GM18498 (cell line): Measurements from ENCODE around the gene RASGRF1.
"Not testable (repeated sequence)": the region's sequence is repeated elsewhere in the genome, so short reads cannot be mapped to it uniquely, and the experiment has no call there.

Source experiments
- ATAC-seq: cut with Tn5 transposase; IDR thresholded peaks from one replicate; pipeline ENCODE4 v1.9.1; 2021; ENCODE audit warnings: mild to moderate bottlenecking, moderate library complexity; ENCODE audit not compliant: unreplicated experiment

RASGRF1 gene, protein sequence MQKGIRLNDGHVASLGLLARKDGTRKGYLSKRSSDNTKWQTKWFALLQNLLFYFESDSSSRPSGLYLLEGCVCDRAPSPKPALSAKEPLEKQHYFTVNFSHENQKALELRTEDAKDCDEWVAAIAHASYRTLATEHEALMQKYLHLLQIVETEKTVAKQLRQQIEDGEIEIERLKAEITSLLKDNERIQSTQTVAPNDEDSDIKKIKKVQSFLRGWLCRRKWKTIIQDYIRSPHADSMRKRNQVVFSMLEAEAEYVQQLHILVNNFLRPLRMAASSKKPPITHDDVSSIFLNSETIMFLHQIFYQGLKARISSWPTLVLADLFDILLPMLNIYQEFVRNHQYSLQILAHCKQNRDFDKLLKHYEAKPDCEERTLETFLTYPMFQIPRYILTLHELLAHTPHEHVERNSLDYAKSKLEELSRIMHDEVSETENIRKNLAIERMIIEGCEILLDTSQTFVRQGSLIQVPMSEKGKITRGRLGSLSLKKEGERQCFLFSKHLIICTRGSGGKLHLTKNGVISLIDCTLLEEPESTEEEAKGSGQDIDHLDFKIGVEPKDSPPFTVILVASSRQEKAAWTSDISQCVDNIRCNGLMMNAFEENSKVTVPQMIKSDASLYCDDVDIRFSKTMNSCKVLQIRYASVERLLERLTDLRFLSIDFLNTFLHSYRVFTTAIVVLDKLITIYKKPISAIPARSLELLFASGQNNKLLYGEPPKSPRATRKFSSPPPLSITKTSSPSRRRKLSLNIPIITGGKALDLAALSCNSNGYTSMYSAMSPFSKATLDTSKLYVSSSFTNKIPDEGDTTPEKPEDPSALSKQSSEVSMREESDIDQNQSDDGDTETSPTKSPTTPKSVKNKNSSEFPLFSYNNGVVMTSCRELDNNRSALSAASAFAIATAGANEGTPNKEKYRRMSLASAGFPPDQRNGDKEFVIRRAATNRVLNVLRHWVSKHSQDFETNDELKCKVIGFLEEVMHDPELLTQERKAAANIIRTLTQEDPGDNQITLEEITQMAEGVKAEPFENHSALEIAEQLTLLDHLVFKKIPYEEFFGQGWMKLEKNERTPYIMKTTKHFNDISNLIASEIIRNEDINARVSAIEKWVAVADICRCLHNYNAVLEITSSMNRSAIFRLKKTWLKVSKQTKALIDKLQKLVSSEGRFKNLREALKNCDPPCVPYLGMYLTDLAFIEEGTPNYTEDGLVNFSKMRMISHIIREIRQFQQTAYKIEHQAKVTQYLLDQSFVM (N-terminal part only)

DNA sequence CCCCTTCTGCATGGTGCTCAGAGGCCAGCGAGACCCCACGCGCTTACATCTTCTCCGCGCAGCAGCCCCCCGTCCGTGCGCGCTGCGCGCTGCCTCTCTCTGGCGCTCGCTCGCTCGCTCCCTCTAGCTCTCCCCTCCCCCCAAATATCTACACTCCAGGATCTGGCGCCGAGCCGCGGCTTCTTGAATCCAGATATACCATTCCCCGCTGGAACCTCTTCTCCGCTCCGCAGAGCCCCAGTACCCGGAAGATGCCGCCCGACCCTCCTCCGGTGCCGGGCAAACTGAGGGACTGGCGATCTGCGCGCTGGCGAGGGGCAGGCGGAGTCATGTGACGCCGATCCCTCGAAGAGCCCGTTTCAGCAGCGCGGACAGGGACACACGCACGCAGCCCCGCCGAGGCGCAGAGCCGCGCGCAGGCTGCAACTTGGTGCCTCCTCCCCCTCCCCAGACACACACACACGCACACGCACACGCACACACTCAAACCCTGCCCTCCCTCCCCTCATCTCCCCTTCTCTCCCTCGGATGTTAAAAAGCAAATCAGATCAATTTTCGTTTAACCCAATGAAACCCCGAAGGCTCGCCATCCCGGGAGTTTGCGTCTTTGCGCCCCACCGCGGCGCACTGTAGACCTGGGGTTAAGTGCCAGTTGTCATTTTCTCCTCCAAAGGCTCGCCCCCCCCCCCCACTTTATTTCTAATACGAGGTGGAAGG lies at the start of gene RASGRF1:
Gene RASGRF1, minus strand, starts transcription at position 294 of the 717 bp plus-strand sequence. Its CDS starts 282 bp downstream, at position 12.
- no peak for ATAC-seq

DNA sequence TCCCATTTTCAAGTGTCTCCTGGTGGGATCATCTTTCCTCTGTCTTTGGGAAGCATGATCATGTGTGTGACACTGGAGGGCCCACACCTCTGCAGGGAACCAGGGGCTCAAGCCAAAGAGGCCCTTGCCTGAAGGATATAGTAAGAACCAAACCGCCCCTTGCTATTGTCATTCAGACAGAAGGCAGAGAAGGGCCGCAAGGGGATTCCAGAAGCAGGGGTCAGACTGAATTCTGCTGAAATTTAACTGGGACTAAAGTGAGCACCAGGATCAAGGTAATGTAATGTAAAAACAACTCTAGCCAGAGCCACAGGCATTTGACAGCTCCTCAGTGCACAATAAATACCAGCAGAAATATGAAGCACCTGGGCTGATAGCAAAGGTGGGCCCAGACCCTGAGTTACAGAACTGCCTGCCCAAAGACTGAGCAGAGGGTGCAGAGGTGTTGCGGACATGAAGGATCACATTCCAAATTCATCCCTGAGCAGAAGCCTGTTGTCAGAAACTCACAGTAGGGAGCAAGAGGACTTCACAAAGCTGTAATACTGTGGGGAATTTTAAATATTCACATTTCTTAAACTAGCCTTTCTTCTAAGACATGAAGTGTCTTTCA lies 46.0 kb upstream of the RASGRF1 start:
- no peak for ATAC-seq

DNA sequence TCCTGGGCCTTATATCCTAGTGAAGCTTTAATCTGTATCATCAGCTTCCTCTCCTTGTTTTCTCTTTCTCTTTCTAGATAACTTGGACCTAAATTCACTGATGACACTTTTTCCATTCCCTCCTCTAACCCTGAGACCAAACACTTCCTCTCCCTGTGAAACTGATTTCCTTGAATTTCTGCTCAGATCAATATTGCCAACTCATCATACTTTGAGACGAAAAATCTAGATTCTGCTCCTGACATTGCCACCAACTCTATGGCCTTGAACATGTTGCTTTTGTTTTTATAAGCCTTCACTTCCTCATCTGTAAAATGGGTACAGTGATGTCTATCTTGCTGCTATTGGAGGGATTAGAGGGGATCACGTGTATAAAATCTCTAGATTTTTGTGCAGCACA lies 42.7 kb upstream of the RASGRF1 start:
- no peak for ATAC-seq

DNA sequence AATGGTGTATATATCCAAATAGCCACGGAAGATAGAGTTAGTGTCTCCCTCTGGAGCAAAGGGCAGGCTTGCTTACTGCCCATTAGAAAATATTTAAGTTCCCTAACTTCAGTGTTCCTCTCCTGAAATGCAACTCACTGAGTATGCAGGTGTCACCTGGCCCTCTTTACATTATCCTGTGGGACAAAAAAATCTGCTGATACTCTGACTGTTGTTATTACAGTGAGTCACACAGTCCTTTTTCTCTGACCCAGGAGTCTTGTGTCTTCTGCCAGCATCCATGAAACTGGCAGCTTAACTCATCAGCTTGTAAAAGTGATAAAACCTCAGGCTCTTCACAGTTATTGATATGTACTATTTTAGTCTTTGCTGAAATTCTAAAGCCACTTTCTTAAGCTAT lies 42.2 kb upstream of the RASGRF1 start:
- ATAC-seq = no peak

DNA sequence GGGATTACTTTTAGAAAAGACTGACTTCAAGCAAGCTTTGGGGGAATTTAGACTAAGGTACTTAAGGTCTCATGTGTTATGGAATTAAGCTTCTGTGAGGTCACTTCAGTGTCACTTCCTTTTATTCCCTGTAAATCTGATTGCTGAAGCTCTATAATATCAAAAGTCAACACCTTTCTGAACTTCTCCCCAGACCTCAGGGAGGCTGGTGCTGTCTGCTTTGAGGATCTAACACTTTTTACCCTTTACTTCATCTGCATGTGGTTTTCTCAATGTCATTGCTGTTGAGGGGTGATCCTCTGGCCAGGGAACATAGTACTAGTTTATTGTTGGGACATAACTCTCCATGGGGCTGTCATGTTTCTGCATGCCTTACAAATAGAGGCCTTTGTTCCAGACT lies 41.8 kb upstream of the RASGRF1 start:
- ATAC-seq = no peak

DNA sequence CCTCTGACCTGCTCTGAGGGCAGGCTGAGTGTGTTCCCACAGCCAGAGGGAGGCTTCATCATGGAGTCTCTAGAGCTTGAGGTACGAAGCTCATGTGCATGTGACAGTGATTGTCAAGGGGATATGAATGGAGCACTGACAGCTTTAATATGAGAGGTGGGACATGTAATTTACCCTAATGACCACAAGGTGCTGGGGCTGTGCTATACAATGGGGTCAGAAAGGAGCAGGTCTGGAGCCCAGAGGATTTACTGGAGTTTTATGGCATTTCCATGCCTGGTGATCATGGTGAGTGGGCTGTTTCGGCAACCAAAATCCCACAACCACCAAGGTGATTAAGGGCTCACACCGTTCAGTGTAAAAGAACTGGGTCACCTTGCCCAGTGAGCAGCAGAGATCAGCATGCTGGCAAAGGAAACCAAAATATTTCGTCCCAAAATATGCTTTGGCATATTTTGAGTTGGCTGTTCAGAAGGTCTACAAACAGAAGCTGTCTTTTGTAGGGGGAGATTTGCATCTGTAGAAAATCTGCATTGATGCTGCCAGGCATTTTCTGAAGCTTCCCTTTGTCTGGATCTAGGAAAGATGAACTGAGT lies 40.1 kb upstream of the RASGRF1 start:
- no peak for ATAC-seq

DNA sequence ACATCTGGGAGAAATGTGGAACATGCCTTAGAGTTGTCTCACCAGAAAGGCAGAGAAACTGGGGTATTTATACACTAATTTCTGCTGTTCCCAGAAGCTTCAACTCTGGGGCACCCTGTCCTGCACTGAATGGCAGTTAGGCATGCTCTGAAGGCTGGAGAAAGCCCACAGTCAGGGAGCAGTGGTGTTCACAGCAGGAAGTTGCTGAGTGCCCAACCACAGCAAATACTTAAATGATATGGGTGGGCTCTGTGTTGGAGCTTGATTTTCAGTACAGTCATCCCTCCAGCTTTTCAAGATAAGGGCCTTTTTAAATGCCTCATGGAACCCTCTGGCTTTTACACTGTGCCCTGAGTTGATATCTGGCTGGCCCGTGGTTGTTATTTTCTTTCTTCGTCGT lies 38.7 kb upstream of the RASGRF1 start:
- ATAC-seq = no peak

DNA sequence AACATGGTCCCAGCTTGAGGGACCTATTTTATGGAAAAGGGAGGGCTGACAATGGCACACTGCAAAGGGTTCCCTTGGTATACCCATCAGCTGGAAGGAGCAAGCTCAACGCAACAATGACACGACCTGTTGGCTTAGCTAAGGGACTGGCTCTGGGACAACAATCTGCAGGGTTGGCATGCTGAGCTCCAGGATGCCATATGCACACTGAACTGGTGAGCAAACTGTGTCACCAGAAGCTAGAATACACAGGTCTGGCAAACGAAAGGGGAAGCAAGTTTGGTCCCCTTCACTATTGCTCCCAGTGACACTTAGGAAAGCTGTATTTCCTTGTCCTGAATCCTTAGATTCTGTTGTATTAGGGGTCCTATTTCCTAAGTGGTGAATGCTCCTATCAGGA lies 38.0 kb upstream of the RASGRF1 start:
- ATAC-seq = no peak

DNA sequence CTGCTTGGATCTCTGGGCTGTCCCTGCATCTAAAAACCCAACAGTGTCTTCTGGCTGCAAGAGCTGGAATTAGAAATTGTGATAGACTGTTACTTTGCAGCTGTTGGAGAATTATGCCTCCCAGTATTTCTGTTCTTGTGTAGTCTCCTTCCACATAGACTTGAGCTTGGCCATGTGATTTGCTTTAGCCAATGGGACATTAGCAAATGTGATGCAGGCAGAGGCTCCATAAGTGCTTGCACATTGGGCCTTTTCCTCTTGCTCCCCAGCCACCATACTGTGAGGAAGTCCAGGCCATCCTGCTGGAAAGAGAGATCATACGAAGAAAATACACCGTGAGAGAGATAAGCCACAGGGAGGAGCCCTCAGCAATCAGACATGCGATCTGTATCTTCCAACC lies 33.8 kb upstream of the RASGRF1 start:
- ATAC-seq = no peak

DNA sequence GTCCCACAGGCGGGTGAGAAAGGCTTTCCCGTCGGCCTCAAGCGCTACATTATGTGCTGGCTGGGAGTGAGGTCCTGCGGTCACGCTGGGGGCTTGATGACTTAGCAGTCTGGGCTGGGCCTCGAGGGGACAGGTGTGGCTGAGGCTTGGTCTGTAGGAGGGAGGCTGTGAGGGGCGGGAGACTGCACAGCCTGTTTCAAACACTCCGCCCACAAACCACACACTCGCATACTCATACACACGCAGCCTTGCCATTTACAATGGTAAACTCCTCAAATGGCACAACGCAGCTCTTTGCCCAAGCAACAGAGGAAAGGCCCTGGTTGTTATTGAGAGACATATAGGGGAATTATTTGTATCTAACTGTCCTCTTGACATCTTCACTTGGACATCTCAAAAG lies 32.4 kb upstream of the RASGRF1 start:
- ATAC-seq = no peak

DNA sequence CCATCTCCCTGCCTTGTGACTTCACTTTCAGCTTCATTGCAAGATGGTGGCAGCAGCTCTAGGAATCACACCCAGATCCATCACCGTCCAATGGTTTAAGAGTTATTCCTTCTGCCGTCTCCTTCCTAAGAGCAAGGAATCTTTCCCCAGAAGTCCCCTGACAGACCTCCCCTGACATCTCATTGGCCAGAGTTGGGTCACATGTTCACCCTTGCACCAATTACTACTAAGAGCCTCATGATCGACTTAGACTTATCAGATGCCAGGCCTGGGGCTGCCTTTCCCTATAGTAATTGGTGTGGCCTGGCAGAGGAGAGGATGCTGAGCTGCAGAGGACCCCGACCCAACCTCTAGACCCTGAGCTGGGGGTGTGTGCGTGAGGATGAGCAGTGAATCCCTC lies 31.8 kb upstream of the RASGRF1 start:
- ATAC-seq = no peak

DNA sequence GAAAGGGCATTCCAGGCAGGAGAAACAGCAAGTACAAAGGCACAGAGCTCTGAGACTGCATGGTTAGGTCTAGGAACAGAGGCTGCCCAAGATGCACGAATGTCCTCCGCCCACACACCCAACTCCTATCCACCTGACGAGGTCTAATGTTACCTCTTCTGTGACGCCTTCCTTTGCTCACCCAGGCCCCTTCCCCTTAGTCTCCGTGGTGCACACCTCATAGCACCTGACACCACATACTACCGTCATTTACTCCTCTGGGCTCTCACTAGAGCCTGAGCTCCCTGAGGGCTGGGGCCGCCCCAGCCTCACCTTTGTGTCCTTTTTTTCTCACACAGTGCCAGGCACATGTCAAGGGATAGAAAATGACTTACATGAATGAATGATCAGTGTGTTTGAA lies 31.0 kb upstream of the RASGRF1 start:
- no peak for ATAC-seq

DNA sequence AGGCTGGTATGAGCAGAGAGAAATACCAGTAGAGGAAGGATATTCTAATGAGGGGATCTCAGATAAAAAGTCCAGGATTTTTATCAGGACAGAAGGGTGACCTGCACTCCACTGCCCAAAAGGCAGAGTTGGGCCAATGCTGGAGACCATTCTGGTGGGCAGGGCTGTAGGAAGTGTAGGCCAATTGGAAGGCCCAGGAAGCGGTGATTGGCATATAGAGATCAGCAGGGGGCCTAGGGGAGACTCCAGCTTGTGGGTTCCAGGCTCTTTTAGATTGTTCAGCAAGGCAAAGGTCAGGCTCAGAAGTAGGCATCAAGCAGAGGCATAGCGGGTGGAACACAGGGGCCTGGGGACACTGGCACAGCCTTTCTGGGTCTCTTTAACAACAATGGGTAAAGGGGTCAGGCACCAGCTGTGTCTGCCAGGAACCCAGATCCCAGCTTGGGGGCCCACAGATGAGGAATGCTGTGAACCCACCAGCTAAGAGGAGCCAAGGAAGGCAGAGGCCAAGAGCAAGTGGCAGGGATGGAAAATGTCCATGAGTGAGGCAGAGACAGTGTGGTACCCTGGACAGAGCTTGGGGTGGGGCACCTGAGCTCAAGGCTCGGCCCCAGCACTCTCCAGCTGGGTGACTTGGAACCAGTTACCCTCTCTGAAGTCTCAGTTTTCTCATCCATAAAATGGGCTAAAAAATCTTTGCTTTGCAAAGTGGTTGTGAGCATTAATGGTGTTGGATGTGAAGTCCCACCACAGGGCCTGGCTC lies 27.0 kb upstream of the RASGRF1 start:
- ATAC-seq = no peak

DNA sequence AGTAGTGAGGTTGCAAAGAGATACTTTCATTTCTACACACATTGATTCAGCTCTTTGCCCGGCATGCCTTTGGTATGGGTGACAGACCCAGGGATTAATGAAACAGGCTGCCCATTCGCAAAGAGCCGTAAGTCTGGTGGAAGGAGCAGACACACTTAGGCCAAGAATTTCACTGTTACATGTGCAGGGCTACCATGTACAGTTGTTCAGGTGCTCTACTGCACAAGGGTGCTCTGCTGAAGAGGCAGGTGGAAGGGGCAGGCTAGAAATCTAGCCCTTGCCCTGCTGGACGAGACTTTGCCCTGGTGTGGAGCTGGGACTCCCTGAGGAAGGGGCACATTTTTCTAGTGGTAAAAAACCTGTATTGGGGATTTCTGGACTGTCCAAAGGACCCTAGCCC lies 26.2 kb upstream of the RASGRF1 start:
- ATAC-seq = no peak

DNA sequence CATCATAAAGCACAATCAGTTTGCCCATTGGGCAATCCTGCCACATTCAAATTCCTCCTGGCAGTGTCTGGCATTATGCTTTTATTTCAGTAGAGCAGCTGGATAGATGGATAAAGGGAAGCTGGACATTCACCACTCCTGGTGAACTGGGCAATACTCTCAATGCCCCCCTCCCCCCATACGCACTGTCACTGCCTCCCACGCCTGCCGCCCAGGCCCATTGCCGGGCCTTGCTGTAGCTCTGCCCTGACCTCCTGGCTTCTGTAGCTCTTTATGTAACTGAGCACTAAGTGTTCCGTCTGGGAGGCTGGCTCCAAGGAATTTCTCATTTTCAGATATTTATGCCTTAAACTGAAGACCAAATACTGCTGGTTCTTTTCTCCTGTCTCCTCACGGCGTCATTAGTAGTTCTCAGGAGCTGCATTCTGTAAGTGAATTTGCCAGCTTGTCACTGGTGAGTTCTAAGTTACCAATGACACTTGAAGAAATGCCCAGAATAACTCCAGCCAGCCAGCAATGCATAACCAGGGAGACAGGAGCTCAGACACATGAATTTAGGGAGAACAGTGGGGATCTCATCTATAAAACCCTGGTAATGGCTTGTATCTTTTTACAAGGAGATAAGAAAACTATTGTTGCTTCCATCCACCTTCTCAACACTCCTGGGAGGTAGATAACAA lies 25.5 kb upstream of the RASGRF1 start:
- no peak for ATAC-seq

DNA sequence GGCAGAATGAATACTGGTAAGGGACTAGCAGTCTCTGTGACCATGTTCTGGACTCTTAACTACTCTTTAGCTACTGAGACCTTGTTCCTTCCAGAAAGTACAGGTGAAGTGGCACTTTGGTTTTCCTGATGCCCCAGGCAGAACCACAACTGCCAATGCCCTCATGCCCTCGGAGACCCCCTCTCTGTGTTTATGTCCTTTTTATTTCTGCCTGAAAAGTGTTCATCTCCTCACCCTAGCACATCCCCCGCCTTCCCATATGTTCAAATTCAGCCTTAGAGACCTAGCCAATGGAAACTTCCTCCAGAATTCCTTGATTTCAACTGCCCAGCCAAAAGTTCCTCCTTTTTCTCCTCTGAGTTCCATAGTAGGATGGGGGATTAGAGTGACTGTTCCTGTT lies 23.3 kb upstream of the RASGRF1 start:
- ATAC-seq = no peak

DNA sequence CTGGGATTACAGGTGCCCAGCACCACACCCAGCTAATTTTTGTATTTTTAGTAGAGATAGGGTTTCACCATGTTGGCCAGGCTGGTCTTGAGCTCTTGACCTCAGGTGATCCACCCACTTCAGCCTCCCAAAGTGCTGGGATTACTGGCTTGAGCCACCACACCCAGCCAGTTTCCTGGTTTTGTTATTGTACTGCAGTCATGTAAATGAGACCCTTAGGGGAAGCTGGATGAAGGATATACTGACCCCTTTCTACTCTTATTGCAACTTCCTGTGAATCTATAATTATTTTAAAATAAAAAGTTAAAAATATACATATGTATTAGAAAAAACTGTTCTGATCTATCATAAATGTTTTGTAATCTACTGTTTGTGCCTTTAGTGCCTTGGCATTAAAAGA lies 20.8 kb upstream of the RASGRF1 start:
- not testable (repeated sequence) for ATAC-seq

DNA sequence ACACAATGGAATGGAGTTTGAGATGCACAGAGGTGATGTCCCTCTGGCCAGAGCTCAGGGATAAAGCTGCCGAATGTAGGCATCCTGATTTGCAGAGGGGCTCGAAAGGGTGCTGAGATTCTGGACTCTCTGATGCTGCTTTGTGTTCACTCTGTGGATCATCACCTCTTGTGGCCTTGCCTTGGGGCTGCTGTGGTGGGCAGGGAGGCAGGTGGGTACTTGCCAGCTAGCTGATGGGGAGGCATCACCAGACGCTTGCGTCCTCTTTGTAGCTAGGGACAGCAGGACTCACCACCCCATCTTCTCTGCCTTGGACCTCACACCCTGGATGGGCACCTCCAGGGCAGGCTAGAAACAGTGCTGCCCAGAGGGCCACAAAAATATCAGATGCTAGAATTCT lies 14.6 kb upstream of the RASGRF1 start:
- no peak for ATAC-seq

DNA sequence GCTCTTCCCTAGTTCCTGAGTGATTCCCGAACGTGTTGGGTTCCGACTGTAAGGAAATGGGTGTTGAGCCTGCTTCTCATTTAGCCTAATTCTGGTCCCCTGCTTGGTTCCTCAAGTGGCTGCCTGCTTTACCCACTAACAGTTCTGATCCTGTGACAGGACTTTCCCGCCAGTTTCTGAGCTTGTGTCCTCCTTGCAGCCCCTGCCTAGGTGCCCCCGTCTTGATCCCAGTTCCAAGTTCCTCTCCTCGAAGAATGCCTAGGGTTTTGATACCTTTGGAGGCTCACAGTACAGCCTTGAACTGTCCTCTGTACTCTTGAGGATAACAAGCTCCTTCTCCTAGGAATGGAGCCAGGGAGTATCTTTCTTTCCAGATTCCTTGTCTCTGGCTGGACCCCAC lies 12.0 kb upstream of the RASGRF1 start:
- ATAC-seq = no peak
